ENCODE data around the gene SIK3. TPM values are rescaled to one million over a fixed set of nuclear protein-coding genes. Genes with fewer than 3 reads are reported as not detected.

Gene SIK3
- total RNA-seq, 1 experiment from 2014 or later: 31.4 TPM

DNA sequence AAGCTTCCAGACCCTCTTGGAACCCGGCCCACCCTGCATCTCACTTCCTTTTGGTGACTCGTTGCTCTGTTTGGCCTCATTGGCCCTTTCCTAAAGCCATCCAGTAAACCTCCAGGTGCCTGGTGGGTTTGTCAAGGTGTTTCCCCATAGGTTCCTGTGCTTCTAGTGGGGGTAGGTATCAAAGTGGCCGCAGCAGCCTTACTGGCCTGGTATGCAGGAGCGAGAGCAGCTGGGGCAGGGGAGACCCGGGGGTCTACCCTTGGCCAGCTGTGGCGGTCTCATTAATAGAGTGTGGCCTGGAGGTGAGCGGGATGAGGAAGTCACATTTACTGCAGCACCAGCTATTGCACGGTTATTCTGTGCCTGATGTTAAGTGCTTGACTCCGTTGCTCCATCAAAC lies 279.2 kb downstream of the SIK3 start:
- no peak for DNase-seq
- no peaks in the 10 kb centered on the region for H3K36me3 Mint-ChIP-seq (ENCODE audit: insufficient read depth in 1 of 3, low read depth in 3 of 3)
- no peak overlapping the region for H4K91ac ChIP-seq (ENCODE audit: insufficient read length, low read depth, low read length)

More for the DNA sequence above, 279.2 kb downstream of the SIK3 start:
- Mint-ChIP-seq H3K27ac (no peak overlapping the region), H3K4me3 (no peak overlapping the region), H3K4me1 (peaks cover 5 to 6% of the 10 kb centered on the region in 2 experiments; a peak in 3 of 4 replicates), H3K27me3 (ENCODE audit: low read depth) (peaks cover 6% of the 10 kb centered on the region), H3K9me3 (no peaks in the 10 kb centered on the region)
- Histone ChIP-seq H3K9ac (ENCODE audit: extremely low read depth, insufficient read length, low read length) (no peak overlapping the region), H3K79me2 (ENCODE audit: insufficient read depth, low read length) (no peaks in the 10 kb centered on the region), H3K14ac (ENCODE audit: insufficient read depth, low read length) (no peak overlapping the region), H3K27me3 (ENCODE audit: insufficient read depth, low read length) (no peaks in the 10 kb centered on the region), H3K4ac (ENCODE audit: low read depth, low read length) (no peak overlapping the region), H3K27ac (ENCODE audit: insufficient read length, low read depth, low read length) (no peak overlapping the region), H2BK5ac (ENCODE audit: insufficient read length, low read length) (no peak overlapping the region), H3K4me2 (ENCODE audit: insufficient read depth, insufficient read length, low read length) (no peak overlapping the region), H2BK120ac (ENCODE audit: low read depth, low read length, poor library complexity, severe bottlenecking) (no peak overlapping the region), H2BK12ac (ENCODE audit: insufficient read length, low read depth, low read length) (no peak overlapping the region), H4K5ac (ENCODE audit: insufficient read length, low read depth, low read length) (no peak overlapping the region), H3K56ac (ENCODE audit: insufficient read length, low read depth, low read length) (no peak overlapping the region), H4K20me1 (ENCODE audit: control insufficient read depth, insufficient read depth, insufficient read length) (no peaks in the 10 kb centered on the region), H3K4me1 (ENCODE audit: insufficient read depth, low read length) (no peaks in the 10 kb centered on the region; the same call in 1 of the 2 replicates), H2AFZ (ENCODE audit: low read length) (no peak overlapping the region), H3K18ac (ENCODE audit: insufficient read length, low read depth, low read length) (no peak overlapping the region), H3K9me3 (ENCODE audit: control insufficient read depth, low read depth, low read length) (no peaks in the 10 kb centered on the region), H4K8ac (replicated peaks; ENCODE audit: insufficient read length, low read depth, low read length) (no peak overlapping the region), H2BK15ac (ENCODE audit: low read depth, low read length) (no peak overlapping the region), H3T11ph (ENCODE audit: low read length) (no peak overlapping the region), H2BK20ac (ENCODE audit: low read depth, low read length, poor library complexity, severe bottlenecking) (no peak overlapping the region), H2AK5ac (ENCODE audit: insufficient read length, low read length) (no peak overlapping the region), H3K23me2 (ENCODE audit: insufficient read length, low read depth, low read length, poor library complexity, severe bottlenecking) (peaks cover 2% of the 10 kb centered on the region), H3K23ac (ENCODE audit: insufficient read length, low read depth, low read length) (no peak overlapping the region), H3K79me1 (ENCODE audit: insufficient read depth, low read depth, low read length, poor library complexity, severe bottlenecking) (no peaks in the 10 kb centered on the region)
- WGBS (ENCODE audit: extremely low coverage, insufficient read length, low lambda C conversion rate): no CpG with 5 or more reads among the region's 9 CpGs
- TF ChIP-seq, protein P1, sequence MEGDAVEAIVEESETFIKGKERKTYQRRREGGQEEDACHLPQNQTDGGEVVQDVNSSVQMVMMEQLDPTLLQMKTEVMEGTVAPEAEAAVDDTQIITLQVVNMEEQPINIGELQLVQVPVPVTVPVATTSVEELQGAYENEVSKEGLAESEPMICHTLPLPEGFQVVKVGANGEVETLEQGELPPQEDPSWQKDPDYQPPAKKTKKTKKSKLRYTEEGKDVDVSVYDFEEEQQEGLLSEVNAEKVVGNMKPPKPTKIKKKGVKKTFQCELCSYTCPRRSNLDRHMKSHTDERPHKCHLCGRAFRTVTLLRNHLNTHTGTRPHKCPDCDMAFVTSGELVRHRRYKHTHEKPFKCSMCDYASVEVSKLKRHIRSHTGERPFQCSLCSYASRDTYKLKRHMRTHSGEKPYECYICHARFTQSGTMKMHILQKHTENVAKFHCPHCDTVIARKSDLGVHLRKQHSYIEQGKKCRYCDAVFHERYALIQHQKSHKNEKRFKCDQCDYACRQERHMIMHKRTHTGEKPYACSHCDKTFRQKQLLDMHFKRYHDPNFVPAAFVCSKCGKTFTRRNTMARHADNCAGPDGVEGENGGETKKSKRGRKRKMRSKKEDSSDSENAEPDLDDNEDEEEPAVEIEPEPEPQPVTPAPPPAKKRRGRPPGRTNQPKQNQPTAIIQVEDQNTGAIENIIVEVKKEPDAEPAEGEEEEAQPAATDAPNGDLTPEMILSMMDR (conservative IDR thresholded peaks at IDR 0.05): no peak
